Stimulated activated CD8-positive, alpha-beta memory T cell treated with anti-CD3 and anti-CD28 coated beads, Interleukin-15, amount 100 ng/mL, for 24 hours (primary cell): ENCODE data around the gene TMEM218.
"Not testable (repeated sequence)": the region's sequence is repeated elsewhere in the genome, so short reads cannot be mapped to it uniquely, and the experiment has no call there.

ENCODE experiments used
- DNase-seq: peaks from one replicate; pipeline ENCODE4 v3.0.0-alpha.2; 2020; ENCODE audit warnings: low read depth

The TMEM218 gene

GRCh38 chr11:125075242-125075625, 36.2 kb downstream of the TMEM218 start:
- DNase-seq, result no peak

- DNase-seq, result no peak
Observed at GRCh38 chr11:125074511-125075241, 36.8 kb downstream of the TMEM218 start.

- DNase-seq, result no peak
Observed at GRCh38 chr11:125073616-125074483, 37.6 kb downstream of the TMEM218 start.

- no peak for DNase-seq
Observed at GRCh38 chr11:125072961-125073590, 38.4 kb downstream of the TMEM218 start.

GRCh38 chr11:125072218-125072960, 39.0 kb downstream of the TMEM218 start:
- DNase-seq, result no peak

- DNase-seq, result no peak
Observed at GRCh38 chr11:125071846-125072217, 39.6 kb downstream of the TMEM218 start.

- no peak for DNase-seq
Observed at GRCh38 chr11:125071435-125071834, 40.0 kb downstream of the TMEM218 start.

GRCh38 chr11:125070699-125071254, 40.6 kb downstream of the TMEM218 start:
- DNase-seq, result no peak

- no peak for DNase-seq
Observed at GRCh38 chr11:125069796-125070195, 41.6 kb downstream of the TMEM218 start.

GRCh38 chr11:125069008-125069407, 42.4 kb downstream of the TMEM218 start:
- no peak for DNase-seq

- DNase-seq, result no peak
Observed at GRCh38 chr11:125068368-125068767, 43.1 kb downstream of the TMEM218 start.

GRCh38 chr11:125064070-125064469, 47.4 kb downstream of the TMEM218 start:
- DNase-seq, result no peak

GRCh38 chr11:125063429-125064043, 47.9 kb downstream of the TMEM218 start:
- DNase-seq, result no peak

GRCh38 chr11:125062931-125063428, 48.4 kb downstream of the TMEM218 start, which contains the start of gene SLC37A2:
SLC37A2 (plus strand) TSS chr11:125063305; CDS start chr11:125063368, 63 bp downstream.
- DNase-seq, result no peak

GRCh38 chr11:125062218-125062930, 49.1 kb downstream of the TMEM218 start:
- DNase-seq, result no peak

GRCh38 chr11:125061281-125061680, 50.1 kb downstream of the TMEM218 start:
- DNase-seq, result no peak

- DNase-seq, result no peak
Observed at GRCh38 chr11:125057693-125058016, 53.8 kb downstream of the TMEM218 start.

GRCh38 chr11:125056931-125057692, 54.3 kb downstream of the TMEM218 start:
- no peak for DNase-seq

GRCh38 chr11:125056111-125056510, 55.3 kb downstream of the TMEM218 start:
- not testable (repeated sequence) for DNase-seq
